Stimulated activated CD4-positive, alpha-beta T cell treated with anti-CD3 and anti-CD28 coated beads, Interleukin-1b, Interleukin-23, amount 100 ng/mL, for 24 hours (primary cell): ENCODE measurements around the gene SSC4D.

Experiments used
- DNase-seq, 4 experiments: peaks; one replicate each; pipeline ENCODE4 v3.0.0-alpha.2; 2020; ENCODE audit warnings: low read depth in 4 of 4, low spot score in 1 of 4

The SSC4D gene

DNA sequence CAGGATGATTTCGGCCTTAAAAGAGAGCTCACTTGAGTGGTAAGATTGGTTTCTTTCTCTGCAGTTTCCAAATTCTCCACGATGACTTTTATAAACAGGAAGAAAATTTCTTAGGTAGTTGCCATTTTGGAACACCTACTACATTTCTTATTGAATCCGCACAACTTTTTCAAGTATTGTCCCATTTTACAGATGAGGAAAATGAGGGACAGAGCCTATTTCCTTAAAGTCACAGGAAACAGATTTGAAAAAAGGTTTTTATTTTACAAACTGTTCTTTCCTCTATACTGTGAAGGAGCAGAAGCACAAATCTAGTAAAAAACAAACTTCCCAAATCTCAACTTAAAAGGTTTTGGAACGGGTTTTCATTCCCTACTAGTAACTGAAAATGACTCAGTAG, 53.4 kb downstream of the SSC4D start:
- no peak for DNase-seq

DNA sequence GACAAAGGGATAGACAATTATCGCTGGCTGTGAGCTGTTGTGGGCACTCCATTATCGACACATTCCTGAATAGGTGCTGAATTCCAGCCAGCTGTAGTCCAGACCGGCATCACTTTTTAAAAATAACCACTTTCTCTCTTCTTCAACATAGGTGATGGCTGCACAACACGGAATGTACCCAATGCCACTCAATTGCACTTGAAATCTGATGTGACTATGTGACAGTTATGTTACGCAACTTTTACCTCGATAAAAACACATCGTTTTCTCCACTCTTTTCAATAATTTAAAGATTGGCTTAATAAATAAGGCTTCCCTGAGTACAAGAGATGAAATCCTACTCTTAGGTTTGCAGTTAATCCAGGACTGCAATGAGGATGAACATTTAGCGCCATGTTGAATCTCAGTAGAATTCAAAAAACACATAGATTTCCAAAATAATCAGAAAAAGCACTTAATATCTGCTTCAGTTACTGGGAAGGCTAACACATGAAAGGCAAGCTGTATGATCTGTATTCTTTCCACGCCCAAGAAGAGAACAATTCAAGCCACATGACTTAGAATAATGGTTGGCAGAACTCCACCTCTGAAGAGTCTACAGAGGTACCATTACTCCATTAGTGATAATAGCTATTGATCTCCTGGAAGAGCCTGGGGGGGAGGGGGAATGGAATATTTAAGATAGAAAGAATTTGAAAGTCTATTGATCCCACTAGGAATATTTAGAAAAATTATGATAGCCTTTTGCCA, 54.3 kb downstream of the SSC4D start:
- no peak for DNase-seq

DNA sequence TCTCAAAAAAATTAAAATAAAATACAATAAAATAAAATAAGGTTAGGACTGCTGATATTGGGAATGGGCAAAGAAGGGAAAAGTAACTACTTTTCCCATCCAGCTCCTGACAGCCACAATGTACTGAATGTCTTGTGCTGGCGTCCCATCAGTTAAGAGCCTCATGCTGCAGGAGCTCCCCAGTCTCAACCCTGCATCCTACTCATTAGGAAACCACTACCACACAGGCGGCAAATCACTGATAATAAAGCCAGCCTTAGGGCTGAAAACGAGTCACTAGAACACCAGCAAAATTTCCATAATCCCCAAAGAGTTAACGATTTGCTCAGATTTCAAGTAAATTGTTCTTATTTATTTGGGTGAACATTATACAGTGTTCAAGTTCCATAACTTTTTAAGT, 55.0 kb downstream of the SSC4D start:
- no peak for DNase-seq

DNA sequence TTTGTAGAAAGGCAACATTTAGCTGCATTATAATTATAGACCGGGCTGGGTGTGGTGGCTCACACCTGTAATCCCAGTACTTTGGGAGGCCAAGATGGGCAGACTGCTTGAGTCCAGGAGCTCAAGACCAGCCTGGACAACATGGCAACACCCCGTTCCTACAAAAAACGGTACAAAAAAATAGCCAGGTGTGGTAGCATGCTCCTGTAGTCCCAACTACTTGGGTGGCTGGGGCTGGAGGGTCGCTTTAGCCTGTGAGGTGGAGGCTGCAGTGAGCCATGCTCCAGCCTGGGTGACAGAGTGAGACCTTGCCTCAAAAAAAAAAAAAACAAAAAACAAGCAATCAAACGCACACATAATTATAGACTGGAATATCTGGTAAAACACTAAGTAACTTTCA, 55.8 kb downstream of the SSC4D start:
- DNase-seq, result no peak

DNA sequence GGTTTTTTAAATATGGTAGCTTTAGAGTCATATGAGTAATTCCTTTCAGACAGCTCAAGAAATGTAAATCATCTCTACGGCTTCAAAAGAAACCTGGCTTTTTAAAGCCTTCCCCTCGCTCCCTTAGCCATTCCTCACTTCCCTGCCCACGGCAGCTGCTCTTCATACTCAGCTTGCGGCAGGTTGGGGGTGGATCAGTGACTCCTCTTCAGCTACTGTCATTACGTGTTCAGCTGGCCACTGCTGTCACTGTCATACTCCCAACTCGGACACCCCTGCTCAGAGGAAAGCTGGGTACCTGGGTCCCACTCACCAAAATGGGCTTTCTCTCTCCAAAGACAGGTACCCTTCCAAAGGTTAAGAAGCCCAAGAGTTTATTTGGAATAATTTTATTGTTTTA, 57.3 kb downstream of the SSC4D start:
- no peak for DNase-seq

DNA sequence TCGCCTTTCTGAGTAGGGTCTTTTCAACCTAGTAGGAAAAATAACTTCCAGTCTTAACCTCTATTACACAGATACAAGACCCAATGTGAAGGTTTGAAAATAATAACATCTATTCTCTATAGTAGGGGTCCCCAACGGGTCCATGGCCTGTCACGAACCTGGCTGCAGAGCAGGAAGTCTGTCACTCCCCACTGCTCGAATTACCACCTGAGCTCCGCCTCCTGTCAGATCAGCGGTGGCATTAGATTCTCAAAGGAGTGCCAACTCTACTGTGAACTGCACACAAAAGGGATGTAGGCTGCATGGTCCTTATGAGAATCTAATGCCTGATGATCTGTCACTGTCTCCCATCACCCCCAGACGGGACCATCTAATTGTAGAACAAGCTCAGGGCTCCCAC, 58.1 kb downstream of the SSC4D start:
- DNase-seq, result no peak

DNA sequence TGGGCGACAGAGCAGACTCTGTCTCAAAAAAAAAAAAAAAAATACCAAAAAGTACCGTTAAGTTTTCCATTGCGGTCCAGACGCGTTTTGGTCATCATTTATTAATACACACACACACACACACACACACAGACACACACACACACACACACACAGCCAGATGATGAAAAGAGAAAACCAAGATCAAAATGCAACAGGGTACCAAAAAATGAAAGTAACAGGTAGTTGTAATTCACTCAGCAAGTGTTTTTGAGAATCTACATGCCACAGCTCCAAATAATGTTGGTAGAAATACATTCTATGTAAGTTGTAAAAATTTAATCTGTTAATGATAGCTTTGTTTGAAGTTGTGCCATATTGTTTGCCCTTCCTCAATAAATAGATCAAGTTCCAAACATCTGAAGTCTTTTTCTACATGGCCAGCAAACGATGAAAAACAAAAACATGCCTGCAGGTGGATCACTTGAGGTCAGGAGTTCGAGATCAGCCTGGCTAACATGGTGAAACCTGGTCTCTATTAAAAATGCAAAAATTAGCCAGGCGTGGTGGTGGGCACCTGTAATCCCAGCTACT, 60.1 kb downstream of the SSC4D start:
- no peak for DNase-seq

DNA sequence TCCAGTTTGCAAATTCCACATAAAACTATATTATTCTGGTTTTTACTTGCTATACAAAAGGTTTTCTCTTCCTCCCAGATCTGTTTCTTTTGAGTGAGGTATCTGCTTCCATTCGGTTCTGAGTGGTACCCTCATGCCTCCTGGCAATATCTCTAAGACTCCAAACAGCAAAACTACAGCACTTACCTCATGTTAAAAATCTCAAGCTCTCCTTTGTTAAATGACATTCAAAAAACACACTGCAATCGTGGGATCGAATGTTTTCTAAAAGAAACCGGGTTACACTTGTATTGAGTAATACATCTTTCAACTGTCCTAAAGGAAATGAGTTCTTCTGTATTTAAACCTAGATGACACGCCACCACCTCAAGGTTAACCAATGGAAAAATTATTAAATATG, 61.8 kb downstream of the SSC4D start:
- DNase-seq, result no peak

DNA sequence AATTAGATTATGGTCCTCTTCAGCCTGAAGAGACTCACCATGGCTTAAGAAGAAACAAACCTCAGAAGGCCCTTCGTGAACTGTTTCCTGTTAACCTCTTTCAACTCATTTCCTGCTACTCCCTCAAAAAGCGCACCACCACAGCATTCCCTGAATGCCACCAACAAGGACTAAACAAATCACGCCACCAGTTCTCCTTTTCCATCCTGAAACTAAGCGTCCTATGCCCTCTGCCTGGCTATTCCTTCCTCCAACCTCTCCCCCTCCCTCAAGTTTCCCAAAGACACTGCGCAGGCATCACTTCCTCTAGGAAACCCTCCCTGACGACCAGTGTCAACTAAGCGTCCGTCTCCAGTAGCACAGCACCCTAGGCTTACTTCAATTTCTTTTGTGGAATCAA, 62.7 kb downstream of the SSC4D start:
- DNase-seq, result no peak

DNA sequence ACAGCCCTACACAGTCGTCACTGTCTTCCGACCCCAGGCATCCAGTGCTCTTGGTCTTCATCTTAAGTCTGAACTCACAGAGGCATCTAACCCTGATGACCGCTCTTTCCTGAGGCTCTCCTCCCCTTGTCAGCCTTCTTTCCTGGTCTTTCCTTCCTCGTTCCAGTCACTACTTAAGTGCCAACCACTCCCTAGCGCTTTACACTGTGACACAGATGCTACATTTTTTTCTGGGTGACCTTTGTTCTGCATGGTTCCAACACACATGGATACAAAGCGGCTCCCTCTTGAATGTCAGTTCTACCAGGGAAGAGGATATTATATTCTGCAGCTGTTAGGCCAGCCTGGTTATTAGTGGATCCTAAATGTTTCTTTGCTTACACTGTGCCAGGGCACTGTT, 63.4 kb downstream of the SSC4D start:
- DNase-seq, result no peak

DNA sequence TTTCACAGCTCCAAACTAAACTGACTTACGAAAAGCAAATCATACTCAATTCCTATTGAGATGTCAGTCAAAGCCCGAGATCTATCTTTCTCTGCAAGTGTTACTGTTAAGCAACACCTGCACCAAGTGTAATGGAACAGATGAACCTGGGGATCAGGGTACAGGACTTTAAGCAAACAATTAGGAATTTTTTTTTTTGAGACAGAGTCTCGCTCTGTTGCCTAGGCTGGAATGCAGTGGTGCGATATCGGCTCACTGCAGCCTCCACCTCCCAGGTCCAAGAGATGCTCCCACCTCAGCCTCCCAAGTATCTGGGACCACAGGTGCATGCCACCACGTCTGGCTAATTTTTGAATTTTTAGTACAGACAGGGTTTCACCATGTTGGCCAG, 65.6 kb downstream of the SSC4D start:
- no peak for DNase-seq

DNA sequence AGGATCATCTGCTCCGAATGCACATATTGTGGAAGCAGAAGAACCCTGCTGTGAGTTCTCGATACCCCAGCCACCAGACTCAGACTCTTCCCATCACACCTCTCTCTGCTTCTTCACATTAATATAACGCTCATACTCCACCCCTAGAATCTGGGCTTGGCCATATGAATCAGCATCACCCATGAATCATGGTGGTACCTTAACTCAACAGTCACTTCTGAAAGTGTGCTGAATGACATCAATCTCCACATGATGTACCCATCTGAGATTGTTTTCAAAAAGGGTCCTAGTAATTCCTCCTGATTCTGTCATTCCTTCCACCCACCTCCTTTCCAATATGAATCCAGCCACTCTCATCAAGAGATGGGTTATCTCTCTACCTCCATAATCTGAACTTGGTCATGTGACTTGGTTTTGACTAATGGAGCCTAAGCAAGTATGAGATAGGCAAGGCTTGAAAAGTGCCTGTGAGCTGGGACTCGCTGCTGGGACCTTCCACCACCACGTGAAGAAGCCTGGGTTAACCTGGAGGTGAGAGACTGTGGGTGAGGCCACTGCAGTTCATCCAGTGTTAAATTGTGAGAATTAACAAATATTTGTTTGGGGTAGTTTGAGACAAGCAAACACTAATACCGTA, 66.1 kb downstream of the SSC4D start:
- no peak for DNase-seq

DNA sequence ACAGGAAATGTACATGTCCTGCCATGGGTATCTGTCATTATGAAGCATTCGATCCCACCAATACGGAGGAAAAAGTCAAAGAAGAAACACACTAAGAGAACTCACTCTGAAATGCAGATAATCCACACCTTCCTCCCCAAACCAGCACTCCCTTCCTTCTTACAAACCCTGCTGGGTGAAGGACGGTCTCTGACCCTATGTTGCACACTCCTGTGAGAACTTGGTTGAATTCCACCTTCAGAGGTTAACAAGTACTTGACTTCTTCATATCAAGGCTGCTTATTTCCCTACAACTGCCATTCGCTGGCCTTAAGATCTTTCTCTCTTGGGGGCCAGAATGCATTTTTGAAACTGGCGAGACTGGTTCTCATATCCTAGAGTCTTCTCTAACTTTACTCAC, 67.3 kb downstream of the SSC4D start:
- no peak for DNase-seq

DNA sequence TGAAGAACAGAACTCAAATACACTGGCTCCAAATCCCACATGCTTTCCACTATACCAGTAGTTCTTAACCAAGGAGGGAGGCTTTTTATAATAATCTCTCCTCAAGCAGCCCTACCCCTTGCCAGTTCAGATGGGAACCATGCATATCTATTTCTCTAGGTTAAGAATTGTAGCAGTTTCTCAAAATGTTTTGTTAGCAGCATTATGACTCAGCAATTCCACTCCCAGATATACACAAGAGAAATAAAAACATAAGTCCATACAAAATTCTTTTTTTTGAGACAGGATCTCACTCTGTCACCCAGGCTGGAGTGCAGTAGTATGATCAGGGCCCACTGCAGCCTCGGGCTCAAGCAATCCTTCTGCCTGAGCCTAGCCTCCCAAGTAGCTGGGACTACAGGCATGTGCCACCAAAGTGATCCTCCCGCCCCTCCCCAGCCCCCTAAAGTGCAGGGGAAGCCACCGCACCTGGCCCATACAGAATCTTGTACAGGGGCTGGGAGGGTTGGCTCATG, 68.8 kb downstream of the SSC4D start:
- DNase-seq, result no peak
